ENCODE measurements around the gene CMSS1.

Gene CMSS1

GRCh38 chr3:99877031-99877579 is 59.4 kb downstream of the CMSS1 start:
- no peak for DNase-seq

- DNase-seq: no peak
Measured at GRCh38 chr3:99878005-99878404, 60.3 kb downstream of the CMSS1 start.

GRCh38 chr3:99879275-99879674 is 61.6 kb downstream of the CMSS1 start:
- no peak for DNase-seq

- DNase-seq: no peak
Measured at GRCh38 chr3:99881121-99881524, 63.5 kb downstream of the CMSS1 start.

- no peak for DNase-seq
Measured at GRCh38 chr3:99882436-99883137, 64.9 kb downstream of the CMSS1 start.

GRCh38 chr3:99883138-99883461 is 65.4 kb downstream of the CMSS1 start:
- DNase-seq: no peak

GRCh38 chr3:99883693-99884092 is 66.0 kb downstream of the CMSS1 start:
- no peak for DNase-seq

GRCh38 chr3:99884484-99884883 is 66.8 kb downstream of the CMSS1 start:
- no peak for DNase-seq

- DNase-seq: no peak
Measured at GRCh38 chr3:99885085-99885484, 67.4 kb downstream of the CMSS1 start.

GRCh38 chr3:99885851-99886250 is 68.2 kb downstream of the CMSS1 start:
- no peak for DNase-seq

GRCh38 chr3:99891610-99892285 is 74.1 kb downstream of the CMSS1 start:
- no peak for DNase-seq

GRCh38 chr3:99892332-99892731 is 74.7 kb downstream of the CMSS1 start:
- no peak for DNase-seq

GRCh38 chr3:99895131-99895696 is 77.6 kb downstream of the CMSS1 start:
- no peak for DNase-seq

- no peak for DNase-seq
Measured at GRCh38 chr3:99895703-99896441, 78.2 kb downstream of the CMSS1 start.

- DNase-seq: no peak
Measured at GRCh38 chr3:99896482-99896881, 78.8 kb downstream of the CMSS1 start.

- DNase-seq: no peak
Measured at GRCh38 chr3:99899603-99900002, 81.9 kb downstream of the CMSS1 start.

GRCh38 chr3:99900248-99900647 is 82.6 kb downstream of the CMSS1 start:
- no peak for DNase-seq

GRCh38 chr3:99901200-99901926 is 83.7 kb downstream of the CMSS1 start:
- DNase-seq: no peak

GRCh38 chr3:99902091-99902490 is 84.4 kb downstream of the CMSS1 start:
- DNase-seq: no peak

- no peak for DNase-seq
Measured at GRCh38 chr3:99903869-99904268, 86.2 kb downstream of the CMSS1 start.

GRCh38 chr3:99907959-99908544 is 90.4 kb downstream of the CMSS1 start:
- no peak for DNase-seq

GRCh38 chr3:99909714-99910495 is 92.2 kb downstream of the CMSS1 start:
- no peak for DNase-seq

Data from NCI-H510A (cell line).